Mesenteric fat pad (tissue), 1 donor: ENCODE results near the gene HEXA. TPM values are rescaled to one million over a fixed set of nuclear protein-coding genes. Genes with fewer than 3 reads are reported as not detected.

Experiments
- DNase-seq: peaks from one replicate; pipeline ENCODE4 v3.0.0-alpha.2; 2020; ENCODE audit warnings: low spot score
- total RNA-seq: library from RNA; stranded (reverse); fragmentation: NEBNext Ultra II Directional; extraction: Animal tissue kit (Norgen Biotek cat#: 25700); gene quantifications from one replicate; pipeline ENCODE4 v1.2.1, GENCODE V29; 2021
- donor health status: DM: yes; HTN: yes; CAD: no.

The HEXA gene
- total RNA-seq, 1 donor from 2014 or later: 130 TPM

GRCh38 chr15:72319985-72320671 lies 55.7 kb downstream of the HEXA start, which contains the start of gene CELF6:
Gene CELF6 (minus strand): TSS chr15:72320157. CDS start chr15:72319874, 283 bp downstream.
- DNase-seq: peak; percentile 92

DNA sequence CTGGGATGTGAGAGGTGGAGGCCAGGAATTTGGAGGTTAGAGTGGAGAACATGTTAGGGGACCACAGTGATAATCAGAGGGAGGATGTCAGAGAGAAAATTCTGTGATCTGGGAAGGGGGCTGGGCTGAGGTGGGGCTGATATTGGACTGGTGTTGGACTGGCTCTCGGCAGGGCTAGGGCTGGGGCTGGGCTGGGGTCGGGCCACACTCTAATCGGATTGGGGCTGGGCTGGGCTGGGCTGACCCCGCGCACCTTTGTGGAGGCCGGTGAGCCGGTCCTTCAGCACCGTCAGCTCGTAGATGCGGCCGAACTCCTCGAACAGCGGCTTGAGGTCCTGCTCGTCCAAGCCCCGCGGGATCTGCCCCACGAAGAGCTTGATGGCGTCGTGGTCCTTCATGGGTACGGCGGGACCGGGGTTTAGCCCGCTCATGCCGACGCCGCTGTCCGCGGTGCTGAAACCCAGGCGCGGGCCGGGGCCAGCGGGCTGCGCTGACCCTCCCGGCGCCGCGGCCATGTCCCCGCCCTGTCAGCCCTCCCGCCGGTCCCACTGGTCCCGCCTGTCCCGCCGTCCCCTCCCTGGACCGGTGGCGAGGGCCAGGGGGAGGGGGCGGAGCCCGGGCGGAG lies 56.3 kb downstream of the HEXA start:
- peak; percentile 91 for DNase-seq

DNA sequence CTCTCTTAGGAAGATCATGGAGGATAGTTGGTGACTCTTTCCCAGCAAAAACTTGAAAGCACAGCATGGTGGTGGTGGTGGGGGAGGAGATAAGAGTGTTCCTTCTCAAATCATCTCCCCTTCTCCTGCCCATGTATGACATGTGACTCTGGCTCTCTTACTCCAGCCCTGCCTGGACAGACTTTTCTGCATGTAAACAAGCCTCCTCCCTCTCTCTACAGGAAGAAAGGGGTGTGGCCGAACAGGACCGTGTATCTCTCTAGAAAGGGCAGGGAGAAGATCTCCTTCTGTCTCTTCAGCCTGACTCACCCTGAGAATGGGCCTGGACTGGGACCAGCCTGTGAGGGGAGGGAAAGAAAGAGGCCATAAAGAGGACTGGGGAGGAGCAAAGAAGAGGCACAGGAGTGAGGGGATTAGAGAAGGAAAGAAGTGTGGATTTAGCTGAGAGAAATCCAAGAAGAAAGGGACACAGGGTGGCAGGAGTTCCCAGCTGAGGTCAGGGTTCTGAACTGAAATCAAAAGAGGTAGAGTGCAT lies 57.3 kb downstream of the HEXA start:
- no peak for DNase-seq

DNA sequence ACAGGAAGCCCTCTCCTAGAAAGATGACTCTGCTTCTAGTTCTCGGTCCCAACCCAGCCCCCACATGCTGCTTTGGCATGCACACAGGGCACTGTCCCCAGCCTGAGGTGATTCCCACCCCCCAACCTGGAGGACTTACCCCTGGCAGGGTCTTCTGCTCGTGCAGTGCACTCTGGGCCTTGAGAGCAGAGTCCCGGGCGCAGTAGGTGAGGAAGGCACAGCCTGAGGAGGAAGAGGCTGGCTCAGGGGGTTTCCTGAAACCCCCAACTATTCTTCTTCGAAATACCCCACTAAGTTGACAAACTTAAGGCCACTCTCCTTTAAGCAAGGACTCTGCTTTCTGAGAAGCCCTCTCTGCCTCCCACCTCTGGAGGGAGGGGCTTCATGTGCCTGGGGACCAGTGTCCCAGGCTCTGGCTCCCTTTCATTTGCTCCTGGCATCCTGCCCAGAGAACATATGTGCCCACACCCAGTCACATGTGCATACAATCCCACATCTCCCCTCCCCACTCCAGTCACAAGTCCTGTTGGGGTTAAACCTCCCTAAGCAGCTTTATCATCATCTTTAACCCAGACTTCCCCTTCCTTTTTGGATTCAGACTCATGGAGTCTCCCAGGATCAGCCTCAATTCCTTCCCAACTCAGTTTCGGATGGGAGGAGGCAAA lies 60.0 kb downstream of the HEXA start:
- no peak for DNase-seq

DNA sequence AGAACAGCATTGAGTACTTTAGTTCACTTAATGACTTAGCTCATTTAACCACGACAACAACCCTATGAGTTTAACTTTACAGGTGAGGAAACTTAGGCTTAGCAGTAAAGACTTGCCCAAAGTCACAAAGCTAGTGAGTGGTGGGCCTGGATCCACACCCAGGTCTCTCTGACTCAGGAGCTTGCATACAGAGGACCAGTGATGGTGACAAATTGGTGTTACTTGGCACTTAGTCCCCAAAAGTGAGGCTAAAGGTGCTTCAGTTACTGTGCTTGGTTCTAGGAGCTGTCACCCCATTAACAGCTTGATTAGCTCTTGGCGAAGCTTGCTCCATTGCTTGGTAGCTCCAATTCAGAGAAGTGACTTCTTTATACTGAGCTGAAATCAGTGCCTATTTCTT lies 61.9 kb downstream of the HEXA start:
- no peak for DNase-seq

DNA sequence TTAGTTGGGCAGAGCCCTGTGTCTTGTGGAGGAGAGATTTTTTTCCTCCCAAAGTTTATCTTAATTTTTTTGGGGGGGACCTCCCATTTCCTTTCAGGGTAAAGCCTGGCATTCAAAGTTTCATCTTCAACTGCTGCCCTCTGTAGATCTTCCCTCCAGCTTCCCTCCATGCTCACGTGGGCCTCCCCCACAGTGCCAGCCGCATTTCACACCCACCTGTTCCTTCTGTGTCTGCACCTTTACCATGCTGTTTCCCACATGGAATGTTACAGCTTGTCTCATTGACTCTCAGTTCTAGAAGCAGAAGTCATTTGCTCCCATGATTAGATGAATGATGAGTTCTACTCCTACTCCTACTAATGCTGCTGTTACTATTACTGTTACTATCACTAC lies 62.4 kb downstream of the HEXA start:
- no peak for DNase-seq

DNA sequence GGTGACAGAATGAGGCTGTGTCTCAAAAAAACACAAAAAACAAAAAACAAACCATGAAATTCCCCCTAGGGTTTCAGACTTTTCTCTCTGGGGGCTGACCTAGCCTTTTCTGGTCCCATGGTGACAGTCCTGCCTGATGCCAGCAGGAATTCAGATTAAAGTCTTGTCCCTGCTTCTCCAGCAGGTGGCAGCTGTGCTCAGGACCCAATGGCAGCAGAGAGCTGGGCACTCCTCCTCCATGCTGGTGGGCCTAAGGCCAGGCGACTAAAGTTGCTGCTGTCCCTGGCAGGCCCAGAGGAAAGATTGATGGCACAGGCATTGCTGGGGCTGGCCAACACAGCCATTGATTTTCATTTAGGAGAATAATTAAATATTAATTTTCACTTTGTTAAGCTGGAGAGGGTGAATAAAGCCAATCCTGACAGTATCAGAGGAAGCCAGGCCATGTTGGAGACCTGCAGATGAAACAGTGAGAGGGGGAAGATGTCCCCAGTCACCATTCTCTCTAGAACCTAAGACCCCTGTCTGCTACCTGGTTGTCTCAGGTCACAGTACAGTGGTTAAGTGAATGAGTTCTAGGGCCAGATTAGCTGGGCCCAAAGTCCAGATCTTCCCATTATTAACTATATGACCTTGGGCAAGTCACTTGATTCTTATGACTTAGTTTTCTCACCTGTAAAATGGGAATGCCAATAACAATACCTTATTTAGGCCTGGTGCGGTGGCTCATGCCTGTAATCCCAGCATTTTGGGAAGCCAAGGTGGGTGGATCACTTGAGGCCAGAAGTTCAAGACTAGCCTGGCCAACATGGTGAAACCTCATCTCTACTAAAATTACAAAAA lies 63.0 kb downstream of the HEXA start:
- no peak for DNase-seq

GRCh38 chr15:72307026-72307425 lies 68.8 kb downstream of the HEXA start:
- no peak for DNase-seq

- no peak for DNase-seq
These were observed 69.5 kb downstream of the HEXA start for GRCh38 chr15:72306211-72306785.

DNA sequence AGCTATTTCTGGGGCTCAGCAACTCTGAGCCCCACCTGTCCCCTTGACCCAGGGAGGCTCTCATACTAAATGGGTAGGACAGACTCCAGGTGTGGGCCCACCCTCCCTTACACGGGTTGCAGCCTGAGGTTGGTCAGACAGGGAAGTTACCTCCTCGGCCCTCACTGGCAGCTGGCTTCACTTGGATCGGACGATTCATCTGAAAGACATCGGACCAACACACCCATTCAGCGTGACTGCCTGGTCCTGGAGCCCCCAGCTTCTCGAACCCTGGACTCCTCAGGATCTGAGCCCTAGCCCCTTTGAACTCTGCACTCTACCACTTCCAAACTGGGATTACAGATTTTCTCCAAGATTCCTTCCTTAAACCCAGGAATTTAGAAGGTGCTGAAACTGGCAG lies 71.2 kb downstream of the HEXA start:
- no peak for DNase-seq

GRCh38 chr15:72302955-72303354 lies 72.9 kb downstream of the HEXA start:
- no peak for DNase-seq

Other genes with a start within 250 kb of the HEXA start
- gene GRAMD2A, start 178.2 kb downstream of the HEXA start, total RNA-seq: not detected
- 414 TPM for gene PKM, start 144.8 kb downstream of the HEXA start, total RNA-seq
- gene PARP6, start 103.5 kb downstream of the HEXA start, total RNA-seq: 61.3 TPM
- 1.6 TPM for gene CELF6, start 55.9 kb downstream of the HEXA start, total RNA-seq
- not detected for gene TMEM202, start 22.3 kb upstream of the HEXA start, total RNA-seq
- 164 TPM for gene ARIH1, start 98.3 kb upstream of the HEXA start, total RNA-seq